SJCRH30 (cell line): ENCODE data around the gene UBE2E1. TPM values are rescaled to one million over a fixed set of nuclear protein-coding genes. Genes with fewer than 3 reads are reported as not detected.
"Not testable (repeated sequence)": the region's sequence is repeated elsewhere in the genome, so short reads cannot be mapped to it uniquely, and the experiment has no call there.

Source experiments
- DNase-seq, 2 experiments: peaks; one replicate each; pipeline ENCODE4 v3.0.0-alpha.2; 2015 to 2020
- H3K27ac ChIP-seq: fragments of 250-450 bp; sonication (Bioruptor Pico); 2 replicates; pipeline ENCODE4 v1.5.1; 2020; ENCODE audit warnings: mild to moderate bottlenecking, moderate library complexity
- H3K27me3 ChIP-seq: fragments of 250-450 bp; sonication (Bioruptor Pico); 2 replicates; pipeline ENCODE4 v1.5.1; 2020; ENCODE audit warnings: mild to moderate bottlenecking, moderate library complexity
- H3K36me3 ChIP-seq: fragments of 250-450 bp; sonication (Bioruptor Pico); 2 replicates; pipeline ENCODE4 v1.5.1; 2020; ENCODE audit warnings: mild to moderate bottlenecking, moderate library complexity
- H3K4me1 ChIP-seq: fragments of 250-450 bp; sonication (Bioruptor Pico); 2 replicates; pipeline ENCODE4 v1.5.1; 2020; ENCODE audit warnings: mild to moderate bottlenecking, moderate library complexity
- H3K4me3 ChIP-seq: fragments of 250-450 bp; sonication (Bioruptor Pico); 2 replicates; pipeline ENCODE4 v1.5.1; 2020; ENCODE audit warnings: mild to moderate bottlenecking, moderate library complexity
- H3K9me3 ChIP-seq: fragments of 250-450 bp; sonication (Bioruptor Pico); replicated peaks from 2 replicates; pipeline ENCODE4 v1.5.1; 2020; ENCODE audit warnings: mild to moderate bottlenecking, moderate library complexity
- total RNA-seq: library from RNA; depleted of rRNA; stranded (reverse); fragments of >200 nt; shearing (Covaris generic); gene quantifications from 2 replicates; pipeline ENCODE4 v1.2.3, GENCODE V29; 2014

Gene UBE2E1
- total RNA-seq, 1 experiment from 2014 or later, result 182 TPM

DNA sequence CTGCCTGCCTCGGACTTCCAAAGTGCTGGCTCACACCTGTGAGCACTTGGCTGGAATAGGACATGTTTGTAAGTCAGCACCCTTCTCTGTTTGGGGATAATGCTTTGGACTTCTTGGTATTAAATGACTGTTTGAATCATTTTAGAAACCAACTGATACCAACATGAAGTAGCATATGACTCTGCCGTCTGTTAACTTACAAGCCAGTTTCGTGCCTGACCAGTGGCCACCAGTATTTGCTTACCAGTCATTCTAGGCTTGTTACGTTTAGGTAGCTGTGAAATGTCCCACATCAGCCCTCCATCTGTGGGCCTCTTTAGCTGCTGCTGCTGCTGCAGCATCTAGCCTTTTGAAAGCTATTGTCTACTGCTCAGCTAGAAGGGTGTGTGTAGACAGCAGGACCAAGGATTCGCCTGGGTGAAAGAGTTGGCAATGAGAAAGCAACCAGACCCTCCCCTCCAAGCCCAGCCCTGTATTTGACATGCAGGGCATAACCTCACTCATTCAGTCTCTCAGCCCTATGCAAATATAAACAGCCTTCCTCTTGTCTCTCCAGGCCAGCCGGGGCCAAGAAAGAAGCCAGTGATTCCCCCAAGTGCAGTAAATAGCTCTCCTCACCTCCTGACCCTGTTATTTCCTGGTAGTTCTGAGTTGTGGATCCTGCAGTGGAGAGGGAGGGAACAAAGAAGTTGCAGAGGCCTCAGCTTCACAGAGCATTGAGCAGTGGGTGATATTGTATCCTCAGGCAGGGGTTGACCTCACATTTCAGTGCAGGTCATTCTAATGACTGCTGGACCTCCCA is 60.0 kb downstream of the UBE2E1 start:
- H3K27ac ChIP-seq, result no peak overlapping the region
- DNase-seq, result peak; percentile 27 to 68

DNA sequence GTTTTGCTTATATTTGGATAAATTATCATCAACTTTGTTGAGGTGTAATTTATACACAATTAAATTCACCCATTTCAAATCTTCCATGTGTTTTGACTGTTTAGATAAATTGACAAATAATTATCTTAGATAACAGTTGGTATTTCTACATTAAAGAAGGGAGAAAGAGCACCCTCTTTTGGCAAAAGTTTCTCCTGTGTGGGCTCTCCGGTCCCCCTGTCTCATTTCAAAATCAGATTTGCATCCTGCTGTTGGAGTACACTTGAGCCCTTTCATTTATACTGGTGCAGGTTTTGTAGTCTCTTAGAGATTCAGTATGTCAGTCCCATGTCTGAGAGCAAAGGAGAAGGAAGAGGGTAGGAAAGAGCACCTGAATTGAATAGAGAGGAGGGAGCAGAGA is 61.6 kb downstream of the UBE2E1 start:
- H3K27ac ChIP-seq, result no peak overlapping the region
- H3K27me3 ChIP-seq, result no peaks in the 10 kb centered on the region
- no peak for DNase-seq
- no peaks in the 10 kb centered on the region for H3K9me3 ChIP-seq
- H3K4me3 ChIP-seq, result no peak overlapping the region
- peaks cover 14% of the 10 kb centered on the region for H3K4me1 ChIP-seq
- peaks cover 3% of the 10 kb centered on the region; the same call in 1 of the 2 replicates for H3K36me3 ChIP-seq

More for the DNA sequence above, 60.0 kb downstream of the UBE2E1 start:
- no peak overlapping the region for H3K4me3 ChIP-seq
- no peaks in the 10 kb centered on the region for H3K9me3 ChIP-seq
- peaks cover 14% of the 10 kb centered on the region for H3K4me1 ChIP-seq
- H3K36me3 ChIP-seq, result peaks cover 3% of the 10 kb centered on the region; the same call in 1 of the 2 replicates
- H3K27me3 ChIP-seq, result no peaks in the 10 kb centered on the region

DNA sequence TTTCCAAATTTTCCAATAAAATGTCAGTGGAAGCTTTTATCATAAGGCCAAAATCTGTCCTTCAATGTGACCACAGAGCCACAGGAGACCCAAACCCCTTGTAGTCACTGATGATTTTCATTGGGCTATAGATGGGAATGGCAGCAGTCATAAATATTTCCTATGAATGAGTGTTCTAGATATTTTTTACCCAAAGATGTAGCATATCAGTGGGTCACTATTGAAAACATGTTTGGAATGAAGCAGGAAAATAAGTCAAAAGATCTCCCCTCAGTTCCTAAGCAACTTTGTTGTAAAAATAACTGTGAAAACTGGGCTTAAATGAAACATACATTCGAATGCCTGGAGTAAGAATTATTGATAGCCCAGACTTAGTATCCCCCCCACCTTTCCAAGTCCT is 62.1 kb downstream of the UBE2E1 start:
- H3K36me3 ChIP-seq, result peaks cover 3% of the 10 kb centered on the region; the same call in 1 of the 2 replicates
- no peak overlapping the region for H3K27ac ChIP-seq
- no peaks in the 10 kb centered on the region for H3K9me3 ChIP-seq
- no peak overlapping the region for H3K4me3 ChIP-seq
- H3K27me3 ChIP-seq, result no peaks in the 10 kb centered on the region
- peaks cover 14% of the 10 kb centered on the region for H3K4me1 ChIP-seq
- no peak for DNase-seq

DNA sequence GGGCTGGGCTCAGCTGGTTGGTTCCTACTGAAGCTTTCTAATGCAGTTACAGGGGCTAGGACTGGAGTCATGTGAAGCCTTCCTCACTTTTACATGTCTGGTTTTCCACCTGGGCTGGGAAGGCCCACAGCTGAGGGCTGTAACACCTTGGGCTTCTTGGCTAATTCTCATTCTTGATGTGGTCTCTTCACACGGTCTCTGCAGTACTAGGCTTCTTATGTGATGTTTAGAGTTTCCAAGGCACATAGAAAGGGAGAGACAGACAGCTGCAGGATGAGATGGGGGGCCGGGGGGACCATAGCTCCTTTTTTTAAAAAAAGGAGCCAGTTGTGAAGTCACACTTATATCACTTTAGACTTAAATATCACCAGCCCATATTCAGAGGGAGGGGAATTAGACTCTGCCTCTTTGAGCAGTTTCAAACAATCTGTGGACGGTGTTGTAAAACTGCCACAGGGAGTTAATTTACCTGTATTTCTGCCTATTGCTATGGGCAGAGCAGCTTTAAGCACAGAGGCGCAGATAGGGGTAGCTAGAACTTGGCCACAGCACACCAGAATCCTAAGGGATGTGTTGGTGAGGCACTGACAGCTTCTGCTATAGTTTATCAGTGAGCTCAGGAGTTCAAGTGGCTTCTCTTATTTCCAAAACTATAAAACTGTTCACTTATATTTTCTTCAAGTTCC is 64.4 kb downstream of the UBE2E1 start:
- H3K27me3 ChIP-seq, result no peaks in the 10 kb centered on the region
- no peak overlapping the region for H3K4me3 ChIP-seq
- DNase-seq, result no peak
- H3K4me1 ChIP-seq, result peaks cover 14% of the 10 kb centered on the region
- no peaks in the 10 kb centered on the region for H3K36me3 ChIP-seq
- no peak overlapping the region for H3K27ac ChIP-seq
- H3K9me3 ChIP-seq, result no peaks in the 10 kb centered on the region

DNA sequence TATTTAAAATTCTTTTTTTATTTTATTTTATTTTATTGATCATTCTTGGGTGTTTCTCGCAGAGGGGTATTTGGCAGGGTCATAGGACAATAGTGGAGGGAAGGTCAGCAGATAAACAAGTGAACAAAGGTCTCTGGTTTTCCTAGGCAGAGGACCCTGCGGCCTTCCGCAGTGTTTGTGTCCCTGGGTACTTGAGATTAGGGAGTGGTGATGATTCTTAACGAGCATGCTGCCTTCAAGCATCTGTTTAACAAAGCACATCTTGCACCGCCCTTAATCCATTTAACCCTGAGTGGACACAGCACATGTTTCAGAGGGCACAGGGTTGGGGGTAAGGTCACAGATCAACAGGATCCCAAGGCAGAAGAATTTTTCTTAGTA is 64.9 kb downstream of the UBE2E1 start:
- not testable (repeated sequence) for H3K4me3 ChIP-seq, H3K27me3 ChIP-seq

DNA sequence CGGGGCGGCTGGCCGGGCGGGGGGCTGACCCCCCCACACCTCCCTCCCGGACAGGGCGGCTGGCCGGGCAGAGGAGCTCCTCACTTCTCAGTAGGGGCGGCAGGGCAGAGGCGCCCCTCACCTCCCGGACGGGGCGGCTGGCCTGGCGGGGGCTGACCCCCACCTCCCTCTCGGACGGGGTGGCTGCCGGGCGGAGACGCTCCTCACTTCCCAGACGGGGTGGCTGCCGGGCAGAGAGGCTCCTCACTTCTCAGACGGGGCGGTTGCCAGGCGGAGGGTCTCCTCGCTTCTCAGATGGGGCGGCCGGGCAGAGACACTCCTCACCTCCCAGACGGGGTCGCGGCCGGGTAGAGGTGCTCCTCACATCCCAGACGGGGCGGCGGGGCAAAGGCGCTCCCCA is 65.6 kb downstream of the UBE2E1 start:
- H3K4me1 ChIP-seq, H3K27ac ChIP-seq, H3K9me3 ChIP-seq, H3K36me3 ChIP-seq, H3K4me3 ChIP-seq, H3K27me3 ChIP-seq, DNase-seq: not testable (repeated sequence)

More for the DNA sequence above, 64.9 kb downstream of the UBE2E1 start:
- peaks cover 11% of the 10 kb centered on the region for H3K4me1 ChIP-seq
- H3K27ac ChIP-seq, H3K9me3 ChIP-seq, H3K36me3 ChIP-seq, DNase-seq: not testable (repeated sequence)

DNA sequence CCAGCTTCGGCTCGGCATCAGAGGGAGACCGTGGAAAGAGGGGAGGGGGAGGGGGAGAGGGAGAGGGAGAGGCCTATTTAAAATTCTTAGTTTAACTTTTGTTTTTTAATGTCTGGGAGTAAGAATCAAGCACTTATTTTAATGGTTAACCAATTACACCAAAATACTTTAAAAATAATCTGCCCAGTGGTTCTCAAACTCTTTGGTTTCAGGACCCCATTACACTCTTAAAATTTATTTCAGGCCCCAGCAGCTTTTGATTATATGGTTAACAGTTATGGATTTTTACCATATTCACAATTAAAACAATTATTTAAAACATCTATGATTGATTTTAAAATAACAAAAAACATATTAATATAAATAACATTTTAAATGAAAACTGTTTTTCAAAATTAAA is 66.6 kb downstream of the UBE2E1 start:
- no peak overlapping the region for H3K4me3 ChIP-seq
- no peak for DNase-seq
- H3K4me1 ChIP-seq, result no peaks in the 10 kb centered on the region
- no peaks in the 10 kb centered on the region for H3K9me3 ChIP-seq
- H3K27me3 ChIP-seq, result no peaks in the 10 kb centered on the region
- no peak overlapping the region for H3K27ac ChIP-seq
- no peaks in the 10 kb centered on the region for H3K36me3 ChIP-seq

DNA sequence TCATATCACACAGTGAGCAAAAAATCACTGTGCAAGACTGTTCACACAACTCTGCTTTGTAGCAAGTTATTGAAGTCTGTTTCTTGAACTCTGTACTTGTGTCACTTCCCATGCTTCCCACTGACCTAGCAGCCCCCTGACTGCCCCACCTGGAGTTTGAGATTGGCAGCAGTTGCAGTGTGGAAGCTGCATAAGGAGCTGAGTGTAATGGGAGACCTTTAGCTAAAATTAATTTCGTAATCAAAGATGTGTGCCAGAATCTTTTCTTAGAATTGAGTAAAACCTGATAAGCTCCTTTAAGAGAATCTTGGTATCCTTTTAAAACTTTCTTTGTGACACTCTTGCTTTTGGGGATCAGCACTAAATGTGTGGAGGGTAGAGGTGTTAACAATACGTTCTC is 68.2 kb downstream of the UBE2E1 start:
- no peak overlapping the region for H3K4me3 ChIP-seq
- H3K27ac ChIP-seq, result no peak overlapping the region
- no peaks in the 10 kb centered on the region for H3K27me3 ChIP-seq
- no peak for DNase-seq
- no peaks in the 10 kb centered on the region; the same call in none of the 2 replicates for H3K36me3 ChIP-seq
- H3K4me1 ChIP-seq, result no peaks in the 10 kb centered on the region
- no peaks in the 10 kb centered on the region for H3K9me3 ChIP-seq

DNA sequence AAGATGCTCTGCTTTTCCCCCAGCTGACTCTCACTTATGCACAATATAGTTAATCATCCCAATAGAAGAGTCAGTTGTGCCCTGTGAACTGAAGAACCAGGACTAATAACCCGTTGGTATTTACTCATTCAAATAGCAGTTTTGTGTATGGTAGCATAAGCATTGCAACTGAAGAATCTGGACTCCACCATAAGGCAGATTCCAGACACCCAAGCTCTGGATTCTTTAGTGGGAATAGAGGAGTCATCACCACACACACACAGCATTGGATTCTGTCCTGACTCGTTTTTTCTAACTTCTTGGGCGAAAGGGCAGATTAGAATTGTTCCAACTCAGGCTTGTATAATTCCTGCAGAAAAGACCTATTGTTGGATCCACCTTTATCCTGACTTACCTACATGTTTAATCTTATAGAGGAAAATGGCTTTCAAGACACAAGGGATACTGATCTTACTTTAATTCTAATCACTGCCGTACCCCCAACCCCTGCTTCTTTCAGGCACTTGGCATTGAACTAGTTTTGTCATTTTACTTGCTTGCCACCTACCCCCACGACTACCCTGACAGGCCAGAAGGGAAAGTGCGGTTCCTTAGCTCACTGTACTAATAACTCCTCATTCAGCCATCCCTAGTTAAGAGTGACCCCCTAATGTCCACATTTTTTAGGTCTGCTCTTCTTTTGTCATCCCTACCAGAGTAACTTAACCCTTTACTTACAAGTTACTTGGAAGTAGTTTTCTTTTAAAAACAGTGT is 68.8 kb downstream of the UBE2E1 start:
- Histone ChIP-seq H3K4me3 (no peak overlapping the region), H3K4me1 (no peaks in the 10 kb centered on the region), H3K9me3 (no peaks in the 10 kb centered on the region), H3K27ac (no peak overlapping the region), H3K36me3 (no peaks in the 10 kb centered on the region; the same call in none of the 2 replicates), H3K27me3 (no peaks in the 10 kb centered on the region)
- no peak for DNase-seq

DNA sequence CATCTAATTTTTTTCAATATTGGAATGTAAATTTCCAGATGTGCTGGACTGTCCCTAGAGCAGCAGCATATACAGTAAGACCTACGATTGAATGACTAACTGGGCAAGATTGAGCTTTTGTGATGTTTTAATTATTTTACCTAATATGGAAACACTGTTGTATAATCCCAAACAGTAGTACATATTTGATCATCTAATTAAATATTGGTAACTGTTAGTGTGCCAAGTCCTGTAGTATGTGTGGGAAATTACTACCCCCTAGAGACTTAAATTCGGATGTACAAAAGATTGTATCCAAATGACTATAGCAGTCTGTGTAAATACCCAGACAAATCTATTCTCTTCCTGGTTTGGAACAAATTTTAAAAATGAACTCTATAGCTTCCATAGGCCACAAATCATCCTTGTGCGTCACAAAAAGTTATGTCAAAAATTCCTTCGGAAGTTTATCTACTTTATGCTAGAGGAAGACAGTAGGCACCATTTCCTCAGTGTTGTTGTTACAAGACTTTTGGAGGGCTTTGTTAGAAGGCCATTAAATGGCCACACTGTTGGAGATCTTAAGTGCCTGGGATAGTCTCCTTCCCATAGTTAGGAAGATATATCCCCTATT is 69.5 kb downstream of the UBE2E1 start:
- no peak overlapping the region for H3K27ac ChIP-seq
- no peaks in the 10 kb centered on the region for H3K4me1 ChIP-seq
- H3K27me3 ChIP-seq, result no peaks in the 10 kb centered on the region
- no peak overlapping the region for H3K4me3 ChIP-seq
- no peak for DNase-seq
- no peaks in the 10 kb centered on the region for H3K9me3 ChIP-seq
- H3K36me3 ChIP-seq, result no peaks in the 10 kb centered on the region; the same call in none of the 2 replicates

DNA sequence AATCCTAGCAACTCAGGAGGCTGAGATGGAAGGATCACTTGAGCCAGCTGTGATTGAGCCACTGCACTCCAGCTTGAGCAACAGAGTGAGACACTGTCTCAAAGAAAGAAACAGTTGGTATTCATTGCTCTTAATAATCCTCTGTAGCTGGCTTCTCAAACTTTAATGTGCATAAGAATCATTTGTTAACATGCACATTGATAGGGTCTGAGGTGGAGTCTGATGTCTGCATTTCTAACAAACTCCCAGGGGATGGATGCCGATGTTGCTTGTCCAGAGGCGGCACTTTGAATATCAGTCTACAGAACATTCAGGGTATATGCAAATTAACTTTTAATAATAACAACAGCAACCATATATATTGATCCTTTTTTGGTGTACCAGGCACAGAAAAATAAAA is 71.2 kb downstream of the UBE2E1 start:
- no peak overlapping the region for H3K4me3 ChIP-seq
- H3K27me3 ChIP-seq, result no peaks in the 10 kb centered on the region
- no peaks in the 10 kb centered on the region for H3K4me1 ChIP-seq
- no peak overlapping the region for H3K27ac ChIP-seq
- no peaks in the 10 kb centered on the region for H3K9me3 ChIP-seq
- H3K36me3 ChIP-seq, result no peaks in the 10 kb centered on the region; the same call in none of the 2 replicates
- no peak for DNase-seq

DNA sequence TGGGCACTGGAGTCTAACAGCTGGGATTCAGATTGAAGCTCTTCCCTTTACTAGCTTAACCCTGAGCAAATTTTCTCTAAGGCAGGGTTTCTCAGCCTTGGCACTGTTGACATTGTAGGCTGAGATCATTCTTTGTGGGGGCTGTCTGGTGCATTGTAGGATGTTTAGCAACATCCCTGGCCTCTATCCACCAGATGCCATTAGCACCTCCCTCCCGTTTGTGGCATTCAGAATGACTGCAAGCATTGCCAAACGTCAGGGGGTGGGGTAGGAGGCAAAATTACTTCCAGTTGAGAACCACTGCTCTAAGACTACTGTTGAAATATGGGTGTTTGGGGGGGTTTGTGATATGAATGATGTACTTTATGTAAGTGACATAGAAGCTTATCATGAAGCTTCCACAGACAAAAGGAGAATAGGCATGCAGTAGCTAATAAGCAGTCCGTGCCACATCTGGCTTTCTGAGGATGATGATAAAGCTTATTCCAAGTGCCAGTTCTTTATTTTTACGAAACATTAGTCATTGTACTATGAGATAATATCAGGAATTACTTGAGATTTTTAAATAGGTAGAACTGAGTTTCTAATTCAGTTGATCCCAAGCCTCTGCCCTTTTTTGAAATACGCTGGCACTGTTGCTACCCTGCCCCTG is 71.7 kb downstream of the UBE2E1 start:
- Histone ChIP-seq H3K4me3 (no peak overlapping the region), H3K9me3 (no peaks in the 10 kb centered on the region), H3K27me3 (no peaks in the 10 kb centered on the region), H3K4me1 (no peaks in the 10 kb centered on the region), H3K27ac (no peak overlapping the region), H3K36me3 (peaks cover 3% of the 10 kb centered on the region)
- DNase-seq, result no peak

DNA sequence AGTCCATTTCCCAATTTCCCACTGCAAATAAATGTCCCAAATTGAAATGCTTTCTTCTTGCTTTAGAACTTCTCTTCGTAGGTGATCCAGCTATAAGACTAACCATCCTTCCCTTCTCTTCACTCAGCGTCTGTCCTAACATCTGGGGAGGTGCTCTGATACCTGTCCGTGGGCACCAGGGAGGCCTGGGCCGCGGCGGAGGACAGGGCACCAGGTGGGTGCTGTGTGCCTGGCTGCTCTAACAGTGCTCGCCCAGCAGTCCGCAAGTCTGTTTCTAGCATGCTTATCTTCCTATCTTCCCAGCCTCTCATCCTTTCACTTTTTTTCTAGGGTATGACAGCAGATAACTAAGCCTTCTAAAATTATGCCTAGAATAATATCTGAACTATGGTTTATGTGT is 73.7 kb downstream of the UBE2E1 start:
- H3K36me3 ChIP-seq, result peaks cover 10% of the 10 kb centered on the region
- DNase-seq, result no peak
- no peak overlapping the region for H3K4me3 ChIP-seq
- H3K9me3 ChIP-seq, result no peaks in the 10 kb centered on the region
- no peaks in the 10 kb centered on the region for H3K27me3 ChIP-seq
- no peak overlapping the region for H3K27ac ChIP-seq
- no peaks in the 10 kb centered on the region for H3K4me1 ChIP-seq

DNA sequence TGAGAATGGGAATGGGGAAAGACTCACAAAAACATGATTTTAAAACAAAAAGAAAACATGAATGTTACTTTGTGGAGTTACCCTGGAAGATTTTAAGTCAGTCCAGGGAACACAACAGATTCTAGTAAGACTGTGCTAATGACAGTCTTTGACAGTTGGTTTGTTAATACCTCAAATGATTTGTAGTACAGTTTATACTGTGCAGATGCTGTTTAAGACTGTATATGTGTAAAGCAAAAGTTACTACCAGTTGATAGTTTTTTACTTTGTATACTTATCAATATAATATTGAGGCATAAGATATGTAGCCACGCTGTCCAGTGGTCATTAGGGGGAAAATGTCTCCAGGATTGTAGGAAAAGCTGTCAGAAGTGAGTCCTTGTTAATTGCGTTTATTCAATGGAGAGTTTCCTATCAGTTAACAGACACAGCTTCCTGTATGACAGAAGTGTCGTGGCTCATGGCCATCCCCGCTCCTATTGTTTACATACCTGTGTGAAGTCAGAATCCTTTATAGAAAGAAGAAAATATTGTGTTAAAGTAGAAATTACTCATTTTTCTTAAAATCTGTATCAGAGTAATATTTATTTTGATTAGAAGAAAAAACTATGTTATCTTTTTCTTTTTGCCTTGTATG is 75.1 kb downstream of the UBE2E1 start:
- Histone ChIP-seq H3K27ac (no peak overlapping the region), H3K36me3 (peaks cover 10% of the 10 kb centered on the region), H3K27me3 (no peaks in the 10 kb centered on the region)

More for the DNA sequence above, 75.1 kb downstream of the UBE2E1 start:
- no peak for DNase-seq
- Histone ChIP-seq H3K4me1 (no peaks in the 10 kb centered on the region), H3K9me3 (no peaks in the 10 kb centered on the region), H3K4me3 (no peak overlapping the region)
